ENCODE results near the gene GMDS.
"Not testable (repeated sequence)": the region's sequence is repeated elsewhere in the genome, so short reads cannot be mapped to it uniquely, and the experiment has no call there.

GMDS gene

DNA sequence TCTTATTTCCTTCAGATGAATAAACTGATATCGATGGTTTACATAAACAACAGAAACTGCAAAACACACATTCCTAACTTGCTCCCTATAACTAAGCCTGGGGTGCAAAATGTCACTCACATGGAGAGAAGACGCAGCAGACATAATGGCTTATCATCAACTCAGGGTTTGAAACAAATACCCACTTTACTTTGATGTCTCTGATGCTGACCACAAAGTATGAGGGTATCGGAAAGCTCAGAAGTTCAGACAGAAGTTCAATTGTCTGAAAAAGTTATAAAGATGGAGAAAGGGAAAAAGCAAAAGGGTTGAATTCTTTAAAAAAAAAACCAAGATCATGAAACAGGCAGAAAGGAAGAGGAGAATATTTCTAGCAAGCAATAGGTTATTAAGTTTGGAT, 533.0 kb downstream of the GMDS start:
- in situ Hi-C loops (cut with HindIII; ENCODE audit: low sequenced_read_pairs): no loop called here

DNA sequence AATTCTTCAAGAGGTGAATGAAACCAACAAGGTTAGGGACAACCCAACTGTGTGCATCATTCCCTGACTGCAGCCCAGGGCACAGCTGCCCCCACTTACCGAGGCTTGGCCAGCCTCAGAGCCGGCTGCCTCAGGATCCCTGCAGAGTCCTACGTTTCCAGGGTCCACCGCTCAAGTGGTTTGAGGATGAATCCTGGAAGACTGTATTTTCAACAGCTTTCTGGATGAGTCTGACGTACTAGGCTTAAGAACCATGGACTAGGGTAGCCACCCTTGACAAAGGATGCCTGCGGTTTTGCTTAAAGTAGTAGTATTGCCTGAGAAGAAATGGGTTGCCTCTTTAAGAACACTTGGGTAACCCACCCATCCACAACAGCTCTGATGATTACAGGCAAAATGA, 534.3 kb downstream of the GMDS start:
- in situ Hi-C loops (cut with HindIII; ENCODE audit: low sequenced_read_pairs): no loop called here

DNA sequence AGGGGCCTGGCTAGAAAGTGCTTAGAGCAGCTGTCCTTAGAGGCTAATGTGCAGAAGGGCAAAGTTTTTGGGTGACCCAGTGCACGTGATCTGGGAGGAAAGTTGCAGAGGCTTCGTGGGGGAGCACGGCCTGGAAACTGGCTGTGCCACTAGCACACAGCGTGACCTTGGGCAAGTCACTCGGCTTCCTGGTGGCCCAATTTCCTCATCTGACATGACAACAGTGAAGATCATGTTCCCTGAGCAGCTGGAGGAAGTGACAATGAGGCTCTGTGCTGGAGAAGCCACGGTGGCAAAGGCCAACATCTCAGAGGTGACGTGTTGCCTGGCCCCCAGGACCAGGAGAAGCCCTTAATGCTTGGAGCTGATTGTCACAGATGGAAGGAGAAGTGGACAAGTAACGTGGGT, 536.2 kb downstream of the GMDS start:
- in situ Hi-C loops (cut with HindIII; ENCODE audit: low sequenced_read_pairs): no loop called here

DNA sequence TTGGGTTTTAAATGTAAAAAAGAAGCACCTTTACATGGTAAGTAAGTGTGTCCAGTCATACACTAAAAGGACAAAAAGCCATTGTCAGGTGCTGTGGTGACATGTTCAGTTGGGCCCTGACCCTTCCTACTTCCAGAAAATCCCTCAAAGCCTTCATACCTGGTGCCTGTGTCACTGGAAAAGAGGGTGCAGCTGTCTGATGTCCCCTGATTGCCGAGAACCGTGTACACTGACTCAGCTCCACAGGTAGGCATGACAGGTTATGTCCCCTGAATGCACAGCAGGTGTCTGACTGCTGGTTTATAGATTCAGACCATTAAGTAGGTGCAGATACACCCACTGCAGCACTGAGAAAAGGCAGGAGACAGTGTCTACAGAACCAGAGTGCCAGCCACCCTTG, 536.6 kb downstream of the GMDS start:
- in situ Hi-C loops (cut with HindIII; ENCODE audit: low sequenced_read_pairs): no loop called here

DNA sequence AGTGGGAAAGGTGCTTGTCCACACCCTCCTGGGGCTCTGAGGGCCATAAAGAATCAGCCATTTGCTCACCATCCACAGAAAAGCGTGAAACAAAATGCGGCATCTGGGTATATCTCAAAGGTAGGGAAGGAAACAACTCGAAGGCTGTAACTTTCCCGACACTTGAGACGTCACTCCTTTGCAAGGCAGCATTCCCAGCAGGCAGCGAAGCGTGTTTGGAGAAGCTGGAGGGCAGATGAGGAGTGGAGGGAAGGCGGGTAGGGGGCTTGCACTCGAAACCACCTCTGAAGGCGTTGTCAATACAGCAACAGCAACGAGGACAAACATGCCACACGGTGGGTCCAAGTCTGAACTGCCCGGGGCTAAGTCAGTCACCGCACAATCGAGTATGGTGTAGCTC, 537.3 kb downstream of the GMDS start:
- in situ Hi-C loops (cut with HindIII; ENCODE audit: low sequenced_read_pairs): no loop called here

DNA sequence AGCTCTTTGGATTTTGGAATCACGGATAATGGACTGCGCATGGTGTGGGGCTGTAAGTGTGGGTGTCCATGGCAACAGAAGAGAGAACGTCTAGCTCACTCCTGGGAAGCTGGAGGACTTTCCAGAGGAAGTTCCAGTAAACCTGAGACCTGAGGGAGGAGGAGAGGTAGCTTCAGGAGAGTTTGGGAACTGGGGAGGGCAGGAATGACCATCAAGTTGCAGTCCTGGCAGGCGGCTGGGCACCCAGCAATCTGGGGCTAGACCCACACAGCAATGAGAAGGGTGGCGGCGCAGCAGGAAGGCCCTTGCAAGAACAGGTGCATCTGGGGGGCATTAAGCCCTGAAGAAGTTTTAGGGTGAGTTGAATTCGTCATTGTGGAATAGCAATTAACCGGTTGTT, 539.8 kb downstream of the GMDS start:
- in situ Hi-C loops (cut with HindIII; ENCODE audit: low sequenced_read_pairs): no loop called here

DNA sequence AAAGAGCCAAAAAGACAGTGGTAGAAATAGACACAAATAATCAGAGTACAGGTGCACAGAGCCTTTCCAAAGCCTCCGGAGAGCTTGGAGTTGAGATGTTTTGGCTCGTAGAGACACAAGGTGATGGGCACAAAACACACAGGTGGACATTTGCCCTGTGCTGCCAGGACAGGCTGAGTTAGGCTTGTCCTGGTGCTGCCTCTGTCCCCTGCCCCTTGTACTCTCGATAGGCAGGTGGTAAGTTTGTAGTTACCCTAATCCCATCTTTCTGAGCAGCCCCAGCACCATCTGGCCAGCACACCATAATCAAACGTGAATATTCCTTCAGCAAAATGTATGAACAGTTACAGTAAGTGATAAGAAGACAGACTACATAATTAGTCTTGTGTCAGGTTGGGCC, 540.2 kb downstream of the GMDS start:
- in situ Hi-C loops (cut with HindIII; ENCODE audit: low sequenced_read_pairs): no loop called here

DNA sequence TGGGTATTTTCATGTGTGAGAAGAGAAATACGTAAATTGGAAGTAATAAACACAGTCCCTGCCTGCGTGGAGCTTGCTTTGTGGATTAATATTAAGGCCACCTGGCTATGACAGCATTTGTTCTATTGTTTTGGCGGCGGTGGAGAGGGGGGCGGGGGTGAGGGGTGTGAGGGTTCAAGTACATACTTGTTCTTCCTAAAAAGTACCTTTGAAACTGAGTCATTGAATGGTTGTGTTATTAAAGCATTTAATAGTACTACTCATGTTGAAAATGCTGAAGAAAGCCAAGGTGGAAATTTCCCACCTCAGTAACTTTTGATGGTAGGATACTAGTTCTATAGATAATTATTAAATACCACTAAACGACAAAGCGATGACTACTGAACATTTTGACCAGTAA, 540.7 kb downstream of the GMDS start:
- in situ Hi-C loops (cut with HindIII; ENCODE audit: low sequenced_read_pairs): no loop called here

DNA sequence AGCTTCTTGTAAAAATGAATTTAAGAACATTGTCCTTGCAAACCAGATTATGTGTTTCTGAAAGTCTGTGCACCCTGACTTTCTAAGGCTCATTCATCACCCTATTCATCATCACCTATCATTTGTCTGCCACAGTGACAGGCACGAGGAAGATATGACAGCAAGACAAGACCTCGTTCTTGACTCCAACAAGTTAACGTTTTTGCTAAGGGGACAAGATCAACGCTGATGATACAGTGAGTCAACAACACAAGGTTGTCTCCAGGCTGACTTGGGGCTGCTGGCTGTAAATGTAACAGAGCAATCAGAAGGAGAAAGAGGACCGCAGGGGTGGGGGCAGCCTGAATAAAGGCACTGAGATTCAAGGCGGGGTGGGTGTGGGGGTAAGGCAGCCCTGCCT, 541.5 kb downstream of the GMDS start:
- in situ Hi-C loops (cut with HindIII; ENCODE audit: low sequenced_read_pairs): no loop called here

DNA sequence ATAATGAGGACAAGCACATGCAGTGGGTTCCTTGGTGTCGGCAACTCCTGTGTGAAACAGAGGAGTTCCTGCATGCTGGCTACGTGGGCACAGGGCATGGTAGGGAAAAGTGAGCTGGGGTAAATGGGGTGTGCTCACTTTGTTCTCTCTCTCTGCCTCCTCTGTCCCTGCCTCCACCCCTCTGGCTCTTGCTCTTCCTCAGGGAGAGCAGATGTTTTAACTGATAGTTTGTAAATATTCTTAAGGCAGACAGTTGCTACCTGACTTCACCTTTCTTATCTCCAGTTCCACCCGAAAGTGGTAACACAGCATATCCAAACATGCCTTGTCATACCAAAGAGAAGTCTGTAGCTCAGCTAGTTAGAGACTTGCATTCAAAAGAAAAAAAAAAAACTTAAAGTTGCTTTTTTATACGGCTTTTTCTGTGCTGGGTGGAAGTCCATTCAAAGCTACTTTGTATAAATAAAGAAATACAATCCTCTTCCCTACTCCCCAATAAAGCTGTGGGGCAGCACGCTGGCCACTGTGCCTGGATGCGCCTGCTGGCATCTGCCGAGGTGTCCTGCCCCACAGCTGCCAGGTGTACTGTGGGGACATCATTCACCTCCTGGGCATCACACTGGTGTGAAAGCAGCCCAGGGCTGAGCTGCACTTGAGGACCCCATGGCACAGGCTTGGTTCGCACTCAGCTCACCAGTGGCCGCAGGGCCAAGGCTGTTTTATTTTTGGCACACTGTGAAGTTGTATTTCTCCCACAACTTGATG, 542.1 kb downstream of the GMDS start:
- in situ Hi-C loops (cut with HindIII; ENCODE audit: low sequenced_read_pairs): no loop called here

DNA sequence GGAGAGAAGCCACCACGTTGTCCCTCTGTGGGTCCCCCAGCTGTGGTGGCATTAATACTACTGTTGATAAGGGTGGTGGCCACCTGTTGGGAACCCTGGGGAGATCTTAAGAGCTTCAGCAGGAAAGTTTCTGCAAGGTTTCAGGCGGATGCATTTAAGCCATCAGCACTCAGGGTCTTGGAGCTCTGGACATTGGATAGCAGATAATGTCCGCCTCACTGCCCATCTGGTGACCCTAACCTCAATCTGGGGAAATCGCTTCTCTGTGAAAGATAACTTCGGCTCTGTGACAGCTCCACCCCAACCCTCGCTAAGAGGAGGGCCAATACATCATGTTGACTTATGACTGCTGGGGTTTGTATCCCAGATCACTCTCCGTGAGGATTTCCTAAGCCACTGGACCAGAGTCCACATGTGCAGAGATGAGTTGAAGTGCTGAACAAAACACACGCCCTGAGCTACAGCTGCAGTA, 542.8 kb downstream of the GMDS start:
- in situ Hi-C loops (cut with HindIII; ENCODE audit: low sequenced_read_pairs): no loop called here

DNA sequence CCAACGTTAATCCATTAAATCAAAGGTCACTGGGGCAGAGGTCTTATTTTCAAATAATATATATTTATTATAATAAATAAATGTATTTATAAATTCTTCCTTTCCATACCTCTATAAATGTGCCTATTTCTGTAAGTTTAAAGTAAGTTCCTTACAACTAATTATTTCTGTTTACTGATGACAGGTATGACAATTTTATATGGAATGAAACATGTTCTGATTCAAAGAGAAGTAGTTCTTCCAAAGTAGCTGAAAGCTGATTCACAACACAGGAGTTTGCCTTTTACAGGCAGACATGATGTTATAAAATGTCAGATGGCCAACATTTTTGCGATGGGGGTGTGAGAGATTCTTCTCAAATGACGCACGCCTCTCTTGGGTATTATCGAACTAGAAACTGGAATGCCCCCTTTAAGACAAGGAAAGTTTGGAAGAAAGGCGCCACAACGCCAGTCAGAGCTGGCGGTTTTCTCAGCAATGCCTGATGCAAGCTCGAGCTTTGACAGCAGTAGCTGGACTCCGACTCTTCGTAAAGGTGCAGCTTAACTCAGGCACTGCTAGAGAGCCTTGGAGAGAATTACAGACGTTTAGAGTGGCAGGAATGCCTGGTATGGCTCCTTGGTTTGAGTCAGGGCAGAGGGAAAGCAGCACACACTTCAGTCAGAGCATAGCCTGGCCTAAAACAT, 543.6 kb downstream of the GMDS start:
- in situ Hi-C loops (cut with HindIII; ENCODE audit: low sequenced_read_pairs): no loop called here

DNA sequence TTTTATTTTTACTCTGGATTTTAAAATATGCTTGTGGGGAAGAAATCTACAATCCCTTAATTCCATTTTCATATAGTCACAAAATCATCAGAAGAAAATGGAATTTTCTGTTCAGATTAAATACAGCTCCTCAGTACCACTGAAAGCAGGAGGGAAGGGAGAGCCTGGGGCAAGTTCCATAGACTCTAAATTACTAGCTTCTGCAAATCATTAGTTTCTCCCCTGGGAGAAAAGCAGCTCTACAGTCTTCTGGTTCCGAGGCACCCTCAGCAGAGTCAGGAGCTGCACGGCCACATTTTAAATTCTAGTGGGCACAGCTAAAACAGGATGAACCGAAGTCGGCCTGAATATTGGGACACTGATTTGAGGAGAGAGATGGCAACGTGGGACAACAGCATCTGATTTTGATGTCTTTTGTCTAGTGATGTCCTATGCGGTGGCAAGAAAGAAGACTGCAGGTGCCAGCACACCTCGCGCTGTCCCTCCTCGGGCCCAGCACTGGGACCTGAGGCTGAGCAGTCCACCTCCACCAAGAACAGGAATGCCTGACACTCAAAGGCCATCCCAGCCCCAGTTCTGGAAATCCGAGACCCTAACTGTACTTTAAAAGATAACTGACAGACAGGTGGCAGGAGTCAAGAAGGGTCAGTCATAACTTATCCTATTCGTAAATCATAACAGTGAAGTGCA, 545.0 kb downstream of the GMDS start:
- in situ Hi-C loops (cut with HindIII; ENCODE audit: low sequenced_read_pairs): no loop called here

DNA sequence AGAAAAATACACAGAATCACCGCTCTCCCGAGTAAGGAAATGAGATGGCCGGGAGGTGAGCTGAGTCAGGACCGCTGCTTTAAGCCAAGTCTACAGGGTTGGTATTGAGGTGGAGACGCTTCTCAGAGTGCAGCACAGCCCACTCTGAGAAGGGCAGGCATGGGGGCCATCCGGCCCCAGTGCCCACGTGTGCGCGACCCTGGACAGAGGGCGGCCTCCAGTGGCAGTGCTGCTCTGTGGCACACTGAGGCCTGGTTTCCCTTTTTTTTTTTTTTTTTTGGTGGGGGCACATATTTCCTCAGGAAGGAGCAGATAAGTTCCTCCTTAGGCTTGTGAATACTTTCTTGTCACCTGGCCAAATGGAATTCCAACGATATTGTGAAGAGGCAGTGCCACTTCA, 546.9 kb downstream of the GMDS start:
- in situ Hi-C loops (cut with HindIII; ENCODE audit: low sequenced_read_pairs): no loop called here

DNA sequence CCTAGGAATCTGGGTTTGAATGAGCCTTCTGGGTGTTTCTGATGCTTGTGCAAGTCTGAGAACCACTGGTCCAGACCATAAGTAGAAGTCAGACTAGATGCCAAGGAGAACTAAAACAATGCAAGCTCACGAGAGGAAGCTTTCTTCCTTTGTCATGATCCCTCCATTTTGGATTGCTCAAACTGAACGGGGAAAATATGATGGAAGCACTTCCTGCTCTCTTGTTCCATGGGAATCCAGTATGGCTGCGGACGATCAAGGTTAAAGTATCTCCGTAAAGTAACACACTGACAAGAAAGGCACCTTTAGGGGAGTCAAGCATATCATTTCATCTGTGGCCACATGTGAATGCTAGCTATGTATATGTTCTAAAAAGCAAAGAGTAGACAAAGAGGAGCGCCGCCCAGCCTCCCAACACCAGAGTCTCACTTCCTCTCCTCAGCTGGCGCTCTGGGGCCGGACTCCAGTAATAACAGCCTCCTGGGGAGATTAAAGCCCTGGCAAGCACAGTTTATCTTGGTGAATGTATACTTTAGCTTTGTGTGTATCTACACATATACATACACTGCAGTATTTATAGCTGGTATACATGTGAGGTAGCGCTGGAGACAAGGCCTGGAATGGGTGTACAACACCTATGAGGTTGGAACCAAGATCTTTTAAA, 547.6 kb downstream of the GMDS start:
- in situ Hi-C loops (cut with HindIII; ENCODE audit: low sequenced_read_pairs): no loop called here

DNA sequence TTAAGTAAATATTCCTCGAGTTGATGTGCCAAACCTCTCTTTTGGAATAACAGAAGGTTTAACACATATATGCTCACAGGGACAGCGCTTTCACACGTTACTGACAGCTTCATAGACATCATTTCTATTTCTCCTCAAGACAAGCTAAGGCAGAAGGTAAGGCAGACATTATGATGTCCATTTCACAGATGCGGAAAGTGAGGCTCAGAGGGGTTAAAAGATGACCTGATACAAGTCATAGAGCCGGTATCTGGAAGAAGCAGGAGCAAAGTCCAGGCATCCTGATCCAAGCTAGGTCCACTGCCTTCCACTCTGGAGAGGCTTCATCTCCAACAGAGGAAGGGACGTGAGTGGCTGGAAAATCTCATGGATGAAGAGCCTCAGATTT, 548.9 kb downstream of the GMDS start:
- in situ Hi-C loops (cut with HindIII; ENCODE audit: low sequenced_read_pairs): no loop called here

DNA sequence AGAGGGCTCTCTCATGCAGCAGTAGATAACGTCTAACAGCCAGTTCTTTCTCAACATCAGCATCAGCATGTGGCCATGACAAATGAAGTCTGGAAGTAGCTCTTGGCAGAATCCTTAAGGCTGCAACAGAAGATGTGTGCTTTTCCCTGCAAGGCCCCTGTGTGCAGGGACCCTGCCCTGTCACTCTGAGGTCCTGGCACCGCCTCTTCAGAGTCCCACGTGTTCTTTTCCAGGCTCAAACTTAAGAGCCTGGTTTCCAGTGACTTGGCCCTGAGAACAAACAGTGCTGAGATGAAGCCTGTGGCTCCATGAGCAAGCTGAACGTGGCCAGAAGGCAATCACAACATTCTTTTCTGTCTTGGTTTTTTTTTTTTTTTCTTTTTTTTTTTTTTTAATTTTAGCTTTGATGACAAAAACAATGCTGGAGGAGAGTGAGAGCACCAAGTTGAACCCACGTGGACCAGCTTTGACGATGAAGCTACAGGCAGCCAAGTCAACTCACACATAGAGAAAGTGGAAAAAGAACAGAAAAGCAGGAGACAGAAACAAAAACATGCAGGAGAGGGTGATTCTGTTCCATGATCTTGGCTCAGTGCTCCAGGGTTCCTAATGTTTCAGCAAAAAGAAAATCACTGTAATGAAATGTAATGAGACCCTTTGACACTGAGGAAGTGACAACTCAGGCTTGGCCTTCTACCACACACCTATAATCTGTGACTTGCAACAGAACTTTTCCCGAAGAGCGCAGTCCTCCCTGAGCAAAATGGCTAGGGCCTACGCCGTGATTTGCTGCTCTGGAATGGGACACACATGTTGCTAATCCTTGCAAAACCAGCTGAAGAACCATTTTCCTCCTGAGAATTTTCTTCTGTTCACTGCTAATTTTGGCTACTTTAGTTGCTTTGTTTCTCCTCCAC, 549.6 kb downstream of the GMDS start:
- in situ Hi-C loops (cut with HindIII; ENCODE audit: low sequenced_read_pairs): no loop called here

DNA sequence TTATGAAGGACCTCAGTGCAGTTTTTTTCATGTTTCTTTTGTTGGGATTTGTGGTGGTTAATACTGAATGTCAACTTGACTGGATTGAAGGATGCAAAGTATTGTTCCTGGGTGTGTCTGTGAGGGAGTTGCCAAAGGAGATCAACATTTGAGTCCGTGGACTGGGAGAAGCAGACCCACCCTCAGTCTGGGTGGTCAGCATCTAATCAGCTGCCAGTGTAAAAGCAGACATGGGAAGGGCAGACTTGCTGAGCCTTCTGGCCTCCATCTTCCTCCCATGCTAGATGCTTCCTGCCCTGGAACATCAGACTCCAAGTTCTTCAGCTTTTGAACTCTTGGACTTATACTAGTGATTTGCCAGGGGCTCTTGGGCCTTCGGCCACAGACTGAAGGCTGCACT, 553.6 kb downstream of the GMDS start:
- in situ Hi-C loops (cut with HindIII; ENCODE audit: low sequenced_read_pairs): not testable (repeated sequence)

DNA sequence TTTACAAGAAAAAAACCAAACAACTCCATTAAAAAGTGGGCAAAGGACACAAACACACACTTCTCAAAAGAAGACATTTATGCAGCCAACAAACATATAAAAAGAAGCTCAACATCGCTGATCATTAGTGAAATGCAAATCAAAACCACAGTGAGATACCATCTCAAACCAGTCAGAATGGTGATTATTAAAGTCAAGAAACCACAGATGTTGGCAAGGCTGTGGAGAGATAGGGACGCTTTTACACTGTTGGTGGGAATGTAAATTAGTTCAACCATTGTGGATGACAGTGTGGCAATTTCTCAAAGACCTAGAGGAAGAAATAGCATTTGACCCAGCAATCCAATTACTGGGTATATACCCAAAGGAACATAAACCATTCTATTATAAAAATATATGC, 554.7 kb downstream of the GMDS start:
- in situ Hi-C loops (cut with HindIII; ENCODE audit: low sequenced_read_pairs): not testable (repeated sequence)

DNA sequence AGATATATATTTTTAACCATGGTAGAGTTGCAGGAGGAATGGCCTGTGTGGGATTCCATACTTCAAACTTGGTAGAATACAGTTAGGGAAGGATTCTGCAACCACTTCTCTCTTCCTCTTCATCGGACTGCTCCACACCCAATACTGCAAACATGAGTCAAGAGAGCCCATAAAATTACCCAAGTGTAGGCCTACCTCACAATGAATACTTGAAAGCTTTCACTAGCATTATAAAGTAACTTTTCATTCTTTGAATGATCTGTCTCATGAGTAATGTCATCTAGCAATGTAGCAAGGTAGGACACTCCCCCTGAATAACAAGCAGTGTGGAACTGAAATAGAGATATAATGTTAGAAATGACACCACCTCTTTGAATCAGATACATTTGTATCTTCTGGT, 556.3 kb downstream of the GMDS start:
- in situ Hi-C loops (cut with HindIII; ENCODE audit: low sequenced_read_pairs): no loop called here

Measured in endothelial cell of hepatic sinusoid (primary cell).